Measurements from ENCODE around the gene WDR70.

WDR70 gene

DNA sequence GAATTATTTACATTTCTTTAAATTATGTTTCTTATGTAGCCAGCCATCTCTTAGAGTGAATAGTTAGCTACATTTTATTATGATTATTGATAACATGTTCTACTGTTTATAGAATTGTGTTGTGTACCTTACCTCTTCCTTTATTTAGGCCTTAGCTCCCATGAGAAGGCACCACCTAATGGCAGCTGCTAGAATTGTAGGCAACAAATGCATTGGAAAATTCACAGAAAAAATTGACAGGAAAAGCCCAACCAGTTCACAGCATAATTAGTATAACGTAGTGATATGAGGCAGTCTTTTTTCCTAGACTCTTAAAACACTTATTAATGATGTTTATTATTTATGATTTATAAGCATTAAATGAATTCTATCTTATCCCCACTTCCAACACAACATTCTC, 175.8 kb downstream of the WDR70 start:
- peaks cover 5% of the 10 kb centered on the region for H3K4me1 Mint-ChIP-seq
- no peaks in the 10 kb centered on the region for H3K27me3 Mint-ChIP-seq
- no peak for DNase-seq (ENCODE audit: low spot score in 2 of 2)
- H3K9me3 Mint-ChIP-seq = peaks cover 3% of the 10 kb centered on the region
- H3K4me3 Mint-ChIP-seq = no peak overlapping the region
- peaks cover 18% of the 10 kb centered on the region for H3K36me3 Mint-ChIP-seq
- H3K27ac Mint-ChIP-seq = no peak overlapping the region
- no peak for ATAC-seq (ENCODE audit: low read depth)

DNA sequence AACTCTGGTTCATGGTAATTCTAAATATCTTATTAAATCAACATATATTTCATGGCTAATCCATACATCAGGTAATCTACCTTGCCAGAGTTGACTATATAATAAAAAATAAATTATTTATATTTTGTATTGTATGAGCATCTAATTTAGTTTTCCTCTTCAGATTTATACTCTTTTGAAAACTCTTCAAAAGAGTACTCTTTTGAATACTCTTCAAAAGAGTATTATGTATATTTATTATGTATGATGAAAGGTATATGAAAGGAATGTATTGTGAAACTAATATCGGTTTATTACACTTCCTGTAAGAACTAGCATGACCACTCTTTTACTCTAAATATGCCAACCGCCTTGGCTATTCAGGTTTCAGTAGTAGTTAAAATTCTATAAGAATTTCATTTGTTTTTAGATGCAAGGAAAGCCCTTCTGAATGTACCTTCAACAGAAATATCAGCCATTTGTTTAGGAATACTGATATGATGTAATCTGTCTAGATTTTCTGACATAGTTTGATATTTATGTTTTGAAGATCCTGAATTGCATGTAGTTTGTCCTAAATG, 178.7 kb downstream of the WDR70 start:
- no peak overlapping the region for H3K4me3 Mint-ChIP-seq
- H3K27ac Mint-ChIP-seq = no peak overlapping the region
- H3K4me1 Mint-ChIP-seq = no peaks in the 10 kb centered on the region
- peaks cover 14% of the 10 kb centered on the region for H3K36me3 Mint-ChIP-seq
- no peaks in the 10 kb centered on the region for H3K27me3 Mint-ChIP-seq
- ATAC-seq (ENCODE audit: low read depth) (no peak), DNase-seq (ENCODE audit: low spot score in 2 of 2) (no peak)
- peaks cover 4% of the 10 kb centered on the region for H3K9me3 Mint-ChIP-seq

DNA sequence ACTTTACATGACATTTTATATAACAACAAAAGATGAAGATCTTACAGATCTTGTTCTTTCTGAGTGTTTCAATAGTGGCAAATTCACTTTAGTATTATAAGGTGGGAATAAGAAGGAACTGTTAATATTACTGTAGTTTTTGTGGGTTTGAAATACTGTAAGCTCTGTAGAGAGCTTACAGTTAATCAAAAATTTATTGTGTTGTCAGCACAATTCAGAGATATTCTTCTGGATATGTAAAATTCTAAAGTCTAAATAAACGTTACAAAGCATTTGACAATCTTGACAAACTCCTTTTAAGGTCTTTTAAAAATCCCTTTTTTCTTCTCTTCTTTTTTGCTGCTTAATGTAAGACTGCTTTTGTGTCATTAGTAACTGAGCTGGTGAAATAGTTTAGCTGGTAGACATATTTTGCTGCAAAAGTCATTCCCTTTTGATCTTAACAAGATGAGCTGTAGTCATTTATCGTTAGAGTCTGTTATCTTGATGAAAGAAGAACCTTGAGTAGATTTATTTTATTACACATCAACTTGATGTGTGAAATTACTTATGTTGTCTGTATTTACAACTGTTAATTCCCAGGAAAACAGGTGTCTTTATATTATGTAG, 186.0 kb downstream of the WDR70 start:
- peaks cover 2% of the 10 kb centered on the region for H3K9me3 Mint-ChIP-seq
- ATAC-seq (ENCODE audit: low read depth) = no peak
- no peak overlapping the region for H3K4me3 Mint-ChIP-seq

GRCh38 chr5:37567566-37567965, 188.4 kb downstream of the WDR70 start:
- Mint-ChIP-seq H3K27ac (no peak overlapping the region), H3K9me3 (no peaks in the 10 kb centered on the region), H3K4me3 (no peak overlapping the region), H3K36me3 (peaks cover 8% of the 10 kb centered on the region), H3K27me3 (no peaks in the 10 kb centered on the region), H3K4me1 (peaks cover 2% of the 10 kb centered on the region)
- DNase-seq (ENCODE audit: low spot score in 2 of 2) (no peak), ATAC-seq (ENCODE audit: low read depth) (no peak)

More for the DNA sequence above, 186.0 kb downstream of the WDR70 start:
- H3K27ac Mint-ChIP-seq = no peak overlapping the region
- H3K4me1 Mint-ChIP-seq = peaks cover 2% of the 10 kb centered on the region
- DNase-seq (ENCODE audit: low spot score in 2 of 2) = no peak
- no peaks in the 10 kb centered on the region for H3K27me3 Mint-ChIP-seq
- peaks cover 7% of the 10 kb centered on the region for H3K36me3 Mint-ChIP-seq

GRCh38 chr5:37568018-37568753, 189.1 kb downstream of the WDR70 start:
- peaks cover 14% of the 10 kb centered on the region for H3K36me3 Mint-ChIP-seq
- H3K9me3 Mint-ChIP-seq = no peaks in the 10 kb centered on the region
- no peaks in the 10 kb centered on the region for H3K27me3 Mint-ChIP-seq
- H3K27ac Mint-ChIP-seq = no peak overlapping the region
- no peak for ATAC-seq (ENCODE audit: low read depth)
- peaks cover 2% of the 10 kb centered on the region for H3K4me1 Mint-ChIP-seq
- no peak overlapping the region for H3K4me3 Mint-ChIP-seq
- no peak for DNase-seq (ENCODE audit: low spot score in 2 of 2)

GRCh38 chr5:37568893-37569292, 189.8 kb downstream of the WDR70 start:
- ATAC-seq (ENCODE audit: low read depth) (no peak), DNase-seq (ENCODE audit: low spot score in 2 of 2) (no peak)
- Mint-ChIP-seq H3K9me3 (no peaks in the 10 kb centered on the region), H3K4me3 (no peak overlapping the region), H3K27me3 (no peaks in the 10 kb centered on the region), H3K4me1 (peaks cover 2% of the 10 kb centered on the region), H3K36me3 (peaks cover 20% of the 10 kb centered on the region), H3K27ac (no peak overlapping the region)

GRCh38 chr5:37569466-37569865, 190.3 kb downstream of the WDR70 start:
- no peaks in the 10 kb centered on the region for H3K9me3 Mint-ChIP-seq
- H3K4me3 Mint-ChIP-seq = no peak overlapping the region
- H3K27me3 Mint-ChIP-seq = no peaks in the 10 kb centered on the region
- H3K27ac Mint-ChIP-seq = no peak overlapping the region
- DNase-seq (ENCODE audit: low spot score in 2 of 2) (no peak), ATAC-seq (ENCODE audit: low read depth) (no peak)
- H3K36me3 Mint-ChIP-seq = peaks cover 23% of the 10 kb centered on the region
- H3K4me1 Mint-ChIP-seq = peaks cover 2% of the 10 kb centered on the region

DNA sequence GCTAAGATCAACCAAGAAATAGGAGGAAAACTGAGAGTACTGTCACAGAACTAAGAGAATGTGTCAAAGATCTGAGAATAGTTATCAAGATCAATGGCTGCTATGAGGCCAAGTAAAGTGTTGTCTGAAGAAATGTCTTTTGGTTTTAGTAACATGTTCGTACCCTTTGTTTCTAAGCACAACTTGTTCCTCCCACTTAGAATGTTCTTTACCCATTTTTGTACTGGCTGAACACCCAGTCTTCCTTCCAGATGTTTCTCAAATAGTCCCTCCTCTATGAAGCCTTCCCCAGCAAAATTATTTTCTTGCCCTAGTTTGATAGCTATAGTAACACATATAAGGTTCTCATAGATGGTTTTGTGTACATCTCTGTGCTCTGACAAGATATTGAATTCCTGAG, 191.5 kb downstream of the WDR70 start:
- Mint-ChIP-seq H3K27me3 (no peaks in the 10 kb centered on the region), H3K4me3 (no peak overlapping the region), H3K4me1 (peaks cover 6% of the 10 kb centered on the region), H3K9me3 (no peaks in the 10 kb centered on the region), H3K27ac (no peak overlapping the region), H3K36me3 (peaks cover 28% of the 10 kb centered on the region)
- ATAC-seq (ENCODE audit: low read depth) (no peak), DNase-seq (ENCODE audit: low spot score in 2 of 2) (no peak)

GRCh38 chr5:37571985-37572384, 192.9 kb downstream of the WDR70 start:
- Mint-ChIP-seq H3K4me3 (no peak overlapping the region), H3K4me1 (peaks cover 8% of the 10 kb centered on the region), H3K36me3 (peaks cover 28% of the 10 kb centered on the region), H3K27me3 (no peaks in the 10 kb centered on the region), H3K9me3 (no peaks in the 10 kb centered on the region), H3K27ac (no peak overlapping the region)
- ATAC-seq (ENCODE audit: low read depth) (no peak), DNase-seq (ENCODE audit: low spot score in 2 of 2) (no peak)

GRCh38 chr5:37575541-37576489, 196.7 kb downstream of the WDR70 start:
- no peak for DNase-seq (ENCODE audit: low spot score in 2 of 2)
- no peak for ATAC-seq (ENCODE audit: low read depth)
- Mint-ChIP-seq H3K4me1 (peaks cover 5% of the 10 kb centered on the region), H3K9me3 (no peaks in the 10 kb centered on the region), H3K27ac (no peak overlapping the region), H3K4me3 (no peak overlapping the region), H3K36me3 (peaks cover 23% of the 10 kb centered on the region), H3K27me3 (no peaks in the 10 kb centered on the region)

- ATAC-seq (ENCODE audit: low read depth) (no peak), DNase-seq (ENCODE audit: low spot score in 2 of 2) (no peak)
- Mint-ChIP-seq H3K27ac (no peak overlapping the region), H3K4me1 (peaks cover 5% of the 10 kb centered on the region), H3K36me3 (peaks cover 25% of the 10 kb centered on the region), H3K4me3 (no peak overlapping the region), H3K9me3 (no peaks in the 10 kb centered on the region), H3K27me3 (no peaks in the 10 kb centered on the region)
These were observed 197.4 kb downstream of the WDR70 start for GRCh38 chr5:37576552-37576951.

DNA sequence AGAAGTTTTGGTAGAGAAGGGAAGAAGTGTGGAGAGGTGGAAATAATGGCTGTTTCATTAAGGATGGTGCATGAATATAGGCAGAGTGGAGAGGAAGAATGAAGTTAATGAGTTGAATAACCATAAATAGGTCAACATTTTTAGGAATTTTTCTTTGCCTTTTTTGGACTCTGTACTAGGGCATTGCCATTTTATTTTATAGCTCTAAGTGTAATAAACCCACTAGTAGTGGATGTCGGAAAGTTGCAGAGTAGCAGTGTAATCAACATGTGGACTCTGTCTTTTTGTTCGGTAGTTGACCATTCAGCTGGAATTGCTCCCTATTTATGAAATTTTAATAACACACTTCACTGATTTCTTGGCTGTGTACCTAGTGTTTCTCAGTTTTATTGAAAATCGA, 199.1 kb downstream of the WDR70 start:
- DNase-seq (ENCODE audit: low spot score in 2 of 2) = no peak

GRCh38 chr5:37580106-37580505, 201.0 kb downstream of the WDR70 start:
- Mint-ChIP-seq H3K27me3 (no peaks in the 10 kb centered on the region), H3K4me1 (peaks cover 2% of the 10 kb centered on the region), H3K4me3 (no peak overlapping the region), H3K9me3 (no peaks in the 10 kb centered on the region), H3K36me3 (peaks cover 5% of the 10 kb centered on the region), H3K27ac (no peak overlapping the region)
- ATAC-seq (ENCODE audit: low read depth) = no peak
- DNase-seq (ENCODE audit: low spot score in 2 of 2) = no peak

More for the DNA sequence above, 199.1 kb downstream of the WDR70 start:
- Mint-ChIP-seq H3K4me1 (peaks cover 5% of the 10 kb centered on the region), H3K27me3 (no peaks in the 10 kb centered on the region), H3K4me3 (no peak overlapping the region), H3K27ac (no peak overlapping the region), H3K36me3 (peaks cover 18% of the 10 kb centered on the region), H3K9me3 (no peaks in the 10 kb centered on the region)
- ATAC-seq (ENCODE audit: low read depth) = no peak

GRCh38 chr5:37582202-37582601, 203.1 kb downstream of the WDR70 start:
- Mint-ChIP-seq H3K9me3 (no peaks in the 10 kb centered on the region), H3K36me3 (peaks cover 4% of the 10 kb centered on the region)

More at GRCh38 chr5:37582202-37582601, 203.1 kb downstream of the WDR70 start:
- Mint-ChIP-seq H3K4me3 (no peak overlapping the region), H3K4me1 (no peaks in the 10 kb centered on the region), H3K27ac (no peak overlapping the region), H3K27me3 (no peaks in the 10 kb centered on the region)
- no peak for ATAC-seq (ENCODE audit: low read depth)
- DNase-seq (ENCODE audit: low spot score in 2 of 2) = no peak

All from memory B cell (primary cell).